ENCODE data around the gene C6orf136.
"Not testable (repeated sequence)": the region's sequence is repeated elsewhere in the genome, so short reads cannot be mapped to it uniquely, and the experiment has no call there.

Gene C6orf136

GRCh38 chr6:30664994-30665767 is 18.2 kb downstream of the C6orf136 start:
- no peak for TF ChIP-seq POLR2A (IDR thresholded peaks at IDR 0.05; ENCODE audit: low read length)
- TF ChIP-seq GATA1 (IDR thresholded peaks at IDR 0.05; ENCODE audit: low read depth, low read length): no peak
- DNase-seq: no peak

GRCh38 chr6:30666300-30666699 is 19.4 kb downstream of the C6orf136 start:
- DNase-seq: not testable (repeated sequence)

DNA sequence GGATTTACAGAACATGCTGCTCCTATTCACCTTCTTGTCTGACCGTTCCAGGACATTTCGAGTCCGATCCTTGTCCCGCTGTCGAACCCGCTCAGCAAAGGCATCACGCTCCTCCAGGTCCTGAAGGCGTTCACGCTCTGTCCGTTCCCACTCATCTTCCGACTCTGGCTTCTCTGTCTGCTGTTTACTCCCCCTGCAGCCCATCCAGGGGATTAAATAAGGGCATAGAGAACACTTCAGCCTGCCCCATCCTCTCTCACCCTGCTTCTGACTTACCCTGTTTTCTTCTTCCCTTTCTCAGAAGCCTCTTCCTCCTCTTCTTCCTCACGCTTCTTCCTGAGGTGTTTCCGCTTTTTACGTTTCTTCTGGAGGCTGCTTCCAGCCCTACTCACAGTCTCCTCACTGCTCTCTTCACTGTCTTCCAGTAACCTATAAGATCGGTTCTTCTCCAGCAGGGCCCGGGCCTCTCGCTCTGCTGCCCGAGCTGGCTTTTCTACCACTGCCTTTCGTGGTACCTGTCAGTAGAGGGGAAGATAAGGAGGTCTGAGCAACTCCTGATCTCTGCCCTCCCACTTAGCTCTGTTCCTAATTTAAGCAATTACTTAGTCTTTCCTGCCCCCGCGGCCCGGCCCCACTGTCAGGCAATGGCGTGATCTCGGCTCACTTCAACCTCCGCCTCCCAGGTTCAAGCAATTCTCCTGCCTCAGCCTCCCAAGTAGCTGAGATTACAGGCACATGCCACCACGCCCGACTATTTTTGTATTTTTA is 24.0 kb downstream of the C6orf136 start:
- no peak for DNase-seq

GRCh38 chr6:30672445-30673253 is 25.7 kb downstream of the C6orf136 start, which contains the start of gene DHX16:
DHX16 (minus strand) TSS chr6:30673006; CDS start chr6:30672841, 165 bp downstream.
- TF ChIP-seq GATA1 (IDR thresholded peaks at IDR 0.05; ENCODE audit: low read depth, low read length) (no peak), POLR2A (IDR thresholded peaks at IDR 0.05; ENCODE audit: low read length) (peak; percentile 72)
- DNase-seq: peak; percentile 97

More for the DNA sequence above, 24.0 kb downstream of the C6orf136 start:
- TF ChIP-seq POLR2A (IDR thresholded peaks at IDR 0.05; ENCODE audit: low read length) (no peak), GATA1 (IDR thresholded peaks at IDR 0.05; ENCODE audit: low read depth, low read length) (no peak)

GRCh38 chr6:30676660-30677285 is 29.8 kb downstream of the C6orf136 start:
- TF ChIP-seq POLR2A (IDR thresholded peaks at IDR 0.05; ENCODE audit: low read length): no peak
- TF ChIP-seq GATA1 (IDR thresholded peaks at IDR 0.05; ENCODE audit: low read depth, low read length): no peak
- no peak for DNase-seq

- DNase-seq: peak; percentile 84 to 92
Measured at GRCh38 chr6:30678964-30679726, 32.2 kb downstream of the C6orf136 start.

GRCh38 chr6:30679765-30680535 is 33.0 kb downstream of the C6orf136 start:
- DNase-seq: no peak
- TF ChIP-seq GATA1 (IDR thresholded peaks at IDR 0.05; ENCODE audit: low read depth, low read length) (no peak), POLR2A (IDR thresholded peaks at IDR 0.05; ENCODE audit: low read length) (no peak)

More at GRCh38 chr6:30678964-30679726, 32.2 kb downstream of the C6orf136 start:
- TF ChIP-seq GATA1 (IDR thresholded peaks at IDR 0.05; ENCODE audit: low read depth, low read length) (no peak), POLR2A (IDR thresholded peaks at IDR 0.05; ENCODE audit: low read length) (no peak)

- TF ChIP-seq GATA1 (IDR thresholded peaks at IDR 0.05; ENCODE audit: low read depth, low read length): no peak
- DNase-seq: no peak
Measured at GRCh38 chr6:30681766-30682142, 34.8 kb downstream of the C6orf136 start.

DNA sequence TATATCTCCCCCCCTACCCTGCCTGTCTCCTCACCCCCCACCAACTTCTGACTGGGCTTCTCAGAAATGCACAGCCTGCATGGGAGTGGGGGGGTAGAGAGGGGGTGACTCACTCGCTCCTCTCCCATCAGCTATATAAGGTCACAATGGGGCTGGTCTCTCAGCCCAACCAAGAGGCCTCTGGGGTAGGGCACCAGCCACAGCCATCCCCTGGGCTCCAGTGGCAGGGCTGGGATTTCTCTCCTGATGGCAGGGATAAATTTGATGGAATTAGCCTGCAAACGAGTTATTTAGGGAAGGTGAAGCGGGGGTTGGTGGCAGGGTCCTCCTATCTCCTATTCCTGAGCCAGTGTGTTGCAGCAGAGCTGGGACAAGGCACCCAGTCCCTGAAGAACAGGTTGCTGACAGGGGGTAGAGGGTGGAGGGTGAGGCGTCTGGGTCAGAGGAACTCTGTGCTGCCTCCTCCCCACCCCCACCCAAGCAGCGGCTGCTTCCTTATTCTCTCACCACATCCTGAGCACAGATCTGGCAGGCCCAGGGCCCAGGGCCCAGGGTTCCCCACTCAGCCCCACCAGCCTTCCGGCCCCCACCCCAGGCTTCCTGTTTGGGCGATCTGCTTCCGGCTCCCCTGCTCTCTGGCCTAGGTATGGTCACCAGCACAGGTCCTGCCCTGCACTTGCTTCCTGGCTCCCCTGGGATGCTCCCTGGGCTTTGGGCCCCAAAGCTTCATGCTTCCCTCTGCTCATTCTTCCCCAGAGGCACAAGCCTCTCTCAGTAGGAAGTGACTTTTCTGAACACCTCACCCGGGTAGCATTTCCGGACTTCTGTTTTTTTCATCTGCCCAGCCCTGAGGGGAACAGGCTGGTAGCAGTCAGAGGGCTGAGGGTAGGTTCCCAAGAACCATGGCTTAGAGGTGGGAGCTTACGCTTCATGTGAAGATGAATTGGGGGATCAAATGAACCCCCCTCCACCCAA is 35.5 kb downstream of the C6orf136 start:
- DNase-seq: peak in 1 of 2 experiments; percentile 30
- TF ChIP-seq GATA1 (IDR thresholded peaks at IDR 0.05; ENCODE audit: low read depth, low read length): no peak
- peak; percentile 26 for TF ChIP-seq POLR2A (IDR thresholded peaks at IDR 0.05; ENCODE audit: low read length)

GRCh38 chr6:30683183-30683979 is 36.4 kb downstream of the C6orf136 start:
- no peak for DNase-seq
- TF ChIP-seq POLR2A (IDR thresholded peaks at IDR 0.05; ENCODE audit: low read length): no peak
- TF ChIP-seq GATA1 (IDR thresholded peaks at IDR 0.05; ENCODE audit: low read depth, low read length): no peak
